Measurements from ENCODE around the gene ABCC6.

- TF ChIP-seq CTCF (IDR thresholded peaks at IDR 0.05) (no peak), REST (IDR thresholded peaks at IDR 0.05; ENCODE audit: insufficient read depth in 1 of 2, low read depth in 2 of 2, low read length in 1 of 2) (no peak), POLR2AphosphoS5 (IDR thresholded peaks at IDR 0.05; ENCODE audit: low read depth, low read length) (no peak), SIN3A (IDR thresholded peaks at IDR 0.05; ENCODE audit: borderline replicate concordance, insufficient read depth, low read depth, low read length) (no peak), TCF7L2 (IDR thresholded peaks at IDR 0.05; ENCODE audit: low read depth, low read length) (no peak)
Observed at GRCh38 chr16:16113076-16113475, 110.2 kb downstream of the ABCC6 start.
